DOHH2 (cell line): ENCODE measurements around the gene ZMAT3.
"Not testable (repeated sequence)": the region's sequence is repeated elsewhere in the genome, so short reads cannot be mapped to it uniquely, and the experiment has no call there.

Source experiments
- H3F3A ChIP-seq: fragments of 200-600 bp; sonication (generic), shearing (Covaris generic); 2 replicates; pipeline ENCODE4 v1.6.0; 2016; ENCODE audit warnings: antibody characterized with exemption, mild to moderate bottlenecking; ENCODE audit not compliant: control insufficient read depth, insufficient read depth
- H3K27ac ChIP-seq: fragments of 200-600 bp; sonication (generic); 2 replicates; pipeline ENCODE4 v1.5.1; 2014; ENCODE audit warnings: low read depth, mild to moderate bottlenecking, low read length, moderate library complexity
- H3K27me3 ChIP-seq: fragments of 200-600 bp; sonication (generic); 2 replicates; pipeline ENCODE4 v1.6.1; 2014; ENCODE audit warnings: mild to moderate bottlenecking, low read length, mixed read lengths; ENCODE audit not compliant: control insufficient read depth
- H3K36me3 ChIP-seq: fragments of 200-600 bp; sonication (generic); 2 replicates; pipeline ENCODE4 v1.6.1; 2014; ENCODE audit warnings: mild to moderate bottlenecking, low read length, moderate library complexity, mixed read lengths; ENCODE audit not compliant: control insufficient read depth
- H3K4me1 ChIP-seq: fragments of 200-600 bp; sonication (generic); 2 replicates; pipeline ENCODE4 v1.6.1; 2014; ENCODE audit warnings: mild to moderate bottlenecking, low read length, mixed read lengths; ENCODE audit not compliant: control insufficient read depth
- H3K4me2 ChIP-seq: fragments of 200-600 bp; sonication (generic); 2 replicates; pipeline ENCODE4 v1.6.0; 2014; ENCODE audit warnings: mild to moderate bottlenecking, low read length, moderate library complexity
- H3K4me3 ChIP-seq: fragments of 200-600 bp; sonication (generic); 2 replicates; pipeline ENCODE4 v1.5.1; 2014; ENCODE audit warnings: mild to moderate bottlenecking, low read length, mixed read lengths
- H3K79me2 ChIP-seq: fragments of 200-600 bp; sonication (generic); 2 replicates; pipeline ENCODE4 v1.6.1; 2014; ENCODE audit warnings: mild to moderate bottlenecking, low read length, mixed read lengths; ENCODE audit not compliant: control insufficient read depth
- H3K9me2 ChIP-seq: fragments of 200-600 bp; sonication (generic); replicated peaks from 2 replicates; pipeline ENCODE4 v1.6.1; 2014; ENCODE audit warnings: mild to moderate bottlenecking, low read length, mixed read lengths; ENCODE audit not compliant: control insufficient read depth
- H3K9me3 ChIP-seq: fragments of 200-600 bp; sonication (generic); 2 replicates; pipeline ENCODE4 v1.6.1; 2014; ENCODE audit warnings: antibody characterized with exemption, low read length, mixed read lengths; ENCODE audit not compliant: control insufficient read depth, insufficient read depth
- H4K20me1 ChIP-seq: fragments of 200-600 bp; sonication (generic); 2 replicates; pipeline ENCODE4 v1.6.0; 2014; ENCODE audit warnings: low read depth, mild to moderate bottlenecking, antibody characterized with exemption, low read length, moderate library complexity; ENCODE audit not compliant: control insufficient read depth, insufficient read depth
- EZH2phosphoT487 ChIP-seq: fragments of 200-600 bp; sonication (generic); IDR thresholded peaks from 2 replicates; pipeline ENCODE4 v1.6.1; 2017; ENCODE audit warnings: borderline replicate concordance, mild to moderate bottlenecking, antibody characterized with exemption, low read length, moderate library complexity, mixed read lengths
- TF ChIP-seq, protein P1 (sequence below): fragments of 200-600 bp; sonication (generic); IDR thresholded peaks from one replicate; pipeline ENCODE4 v1.5.1; 2014; ENCODE audit warnings: antibody characterized with exemption, mild to moderate bottlenecking, low read depth, low read length; ENCODE audit not compliant: poor library complexity, severe bottlenecking

ZMAT3 gene

DNA sequence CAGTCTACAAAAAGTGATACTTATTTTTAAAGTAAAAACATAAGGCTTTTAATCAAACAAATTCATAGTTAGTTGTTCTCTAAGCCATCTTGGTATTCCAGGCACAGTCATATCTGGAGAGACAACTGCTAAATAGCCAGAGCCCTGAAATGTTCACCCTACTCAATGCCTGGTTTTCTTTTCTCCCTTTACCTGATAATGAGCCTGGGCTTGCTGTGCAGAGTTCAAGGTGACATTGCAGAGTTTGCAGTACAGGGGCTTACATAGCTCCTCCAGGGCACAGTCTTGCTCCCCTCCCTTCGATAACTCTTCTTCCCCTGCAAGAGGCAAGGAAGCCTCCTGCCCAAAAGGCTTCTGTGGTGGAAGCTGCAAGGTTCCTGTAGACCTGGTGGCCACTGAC lies 4.3 kb downstream of the ZMAT3 start:
- no peak overlapping the region for H3K4me2 ChIP-seq
- no peak for TF ChIP-seq EZH2phosphoT487
- TF ChIP-seq, protein P1, sequence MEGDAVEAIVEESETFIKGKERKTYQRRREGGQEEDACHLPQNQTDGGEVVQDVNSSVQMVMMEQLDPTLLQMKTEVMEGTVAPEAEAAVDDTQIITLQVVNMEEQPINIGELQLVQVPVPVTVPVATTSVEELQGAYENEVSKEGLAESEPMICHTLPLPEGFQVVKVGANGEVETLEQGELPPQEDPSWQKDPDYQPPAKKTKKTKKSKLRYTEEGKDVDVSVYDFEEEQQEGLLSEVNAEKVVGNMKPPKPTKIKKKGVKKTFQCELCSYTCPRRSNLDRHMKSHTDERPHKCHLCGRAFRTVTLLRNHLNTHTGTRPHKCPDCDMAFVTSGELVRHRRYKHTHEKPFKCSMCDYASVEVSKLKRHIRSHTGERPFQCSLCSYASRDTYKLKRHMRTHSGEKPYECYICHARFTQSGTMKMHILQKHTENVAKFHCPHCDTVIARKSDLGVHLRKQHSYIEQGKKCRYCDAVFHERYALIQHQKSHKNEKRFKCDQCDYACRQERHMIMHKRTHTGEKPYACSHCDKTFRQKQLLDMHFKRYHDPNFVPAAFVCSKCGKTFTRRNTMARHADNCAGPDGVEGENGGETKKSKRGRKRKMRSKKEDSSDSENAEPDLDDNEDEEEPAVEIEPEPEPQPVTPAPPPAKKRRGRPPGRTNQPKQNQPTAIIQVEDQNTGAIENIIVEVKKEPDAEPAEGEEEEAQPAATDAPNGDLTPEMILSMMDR, result no peak
- peaks cover 47% of the 10 kb centered on the region for H3K36me3 ChIP-seq
- H3K4me3 ChIP-seq, result no peak overlapping the region
- H3K79me2 ChIP-seq, result peaks cover 78% of the 10 kb centered on the region
- H3K27me3 ChIP-seq, result no peaks in the 10 kb centered on the region
- no peaks in the 10 kb centered on the region for H3K9me3 ChIP-seq
- no peaks in the 10 kb centered on the region for H3K9me2 ChIP-seq
- no peaks in the 10 kb centered on the region for H4K20me1 ChIP-seq
- H3K4me1 ChIP-seq, result peaks cover 33% of the 10 kb centered on the region
- no peak overlapping the region for H3K27ac ChIP-seq
- 0 out of 2 replicates have a peak, but pooled peaks cover 6% of the 10 kb centered on the region for H3F3A ChIP-seq

DNA sequence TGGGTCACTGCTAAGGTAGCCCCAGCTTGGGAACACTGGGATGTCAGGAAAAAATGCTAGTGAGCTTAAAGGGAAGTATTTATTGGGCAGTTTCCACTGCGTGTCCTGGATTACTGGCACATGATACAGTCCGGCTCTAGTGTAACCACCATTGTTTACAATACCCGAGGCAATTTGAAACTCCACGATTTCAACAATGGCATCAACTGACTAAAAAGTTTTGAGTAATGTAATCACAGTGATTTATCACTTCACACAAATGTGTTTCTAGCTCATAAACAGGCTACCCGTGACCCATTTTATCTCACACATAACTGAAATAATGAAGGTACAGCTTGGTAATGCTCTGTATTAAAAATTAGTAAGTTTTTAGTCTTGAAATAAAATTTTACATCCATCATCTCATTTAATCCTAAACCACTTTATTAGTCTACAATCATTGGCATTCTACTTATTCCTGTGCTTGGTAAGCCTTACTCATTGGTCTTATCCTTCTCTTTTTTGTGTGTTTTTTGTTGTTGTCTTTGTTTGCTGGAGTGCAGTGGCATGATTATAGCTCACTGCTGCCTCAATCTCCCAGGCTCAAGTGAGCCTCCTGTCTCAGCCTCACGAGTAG lies 7.6 kb downstream of the ZMAT3 start:
- TF ChIP-seq, protein P1, result no peak
- no peak for TF ChIP-seq EZH2phosphoT487
- Histone ChIP-seq H4K20me1 (no peaks in the 10 kb centered on the region), H3K4me2 (no peak overlapping the region), H3K79me2 (peaks cover 74% of the 10 kb centered on the region), H3F3A (no peaks in the 10 kb centered on the region), H3K27ac (no peak overlapping the region), H3K4me1 (peaks cover 11% of the 10 kb centered on the region), H3K27me3 (no peaks in the 10 kb centered on the region), H3K36me3 (peaks cover 47% of the 10 kb centered on the region), H3K9me2 (no peaks in the 10 kb centered on the region), H3K9me3 (no peaks in the 10 kb centered on the region), H3K4me3 (no peak overlapping the region)

DNA sequence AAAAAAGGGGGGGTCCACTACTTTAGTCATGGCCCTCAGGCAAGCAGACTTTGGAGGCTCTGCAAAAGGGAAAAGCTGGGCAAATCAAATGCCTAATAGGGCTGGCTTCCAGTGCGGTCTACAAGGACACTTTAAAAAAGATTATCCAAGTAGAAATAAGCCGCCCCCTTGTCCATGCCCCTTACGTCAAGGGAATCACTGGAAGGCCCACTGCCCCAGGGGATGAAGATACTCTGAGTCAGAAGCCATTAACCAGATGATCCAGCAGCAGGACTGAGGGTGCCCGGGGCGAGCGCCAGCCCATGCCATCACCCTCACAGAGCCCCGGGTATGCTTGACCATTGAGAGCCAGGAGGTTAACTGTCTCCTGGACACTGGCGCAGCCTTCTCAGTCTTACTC lies 15.3 kb downstream of the ZMAT3 start:
- Histone ChIP-seq H3K4me3 (no peak overlapping the region), H3K79me2 (peaks cover 33% of the 10 kb centered on the region)
- TF ChIP-seq, protein P1, result no peak
- TF ChIP-seq EZH2phosphoT487, result no peak

DNA sequence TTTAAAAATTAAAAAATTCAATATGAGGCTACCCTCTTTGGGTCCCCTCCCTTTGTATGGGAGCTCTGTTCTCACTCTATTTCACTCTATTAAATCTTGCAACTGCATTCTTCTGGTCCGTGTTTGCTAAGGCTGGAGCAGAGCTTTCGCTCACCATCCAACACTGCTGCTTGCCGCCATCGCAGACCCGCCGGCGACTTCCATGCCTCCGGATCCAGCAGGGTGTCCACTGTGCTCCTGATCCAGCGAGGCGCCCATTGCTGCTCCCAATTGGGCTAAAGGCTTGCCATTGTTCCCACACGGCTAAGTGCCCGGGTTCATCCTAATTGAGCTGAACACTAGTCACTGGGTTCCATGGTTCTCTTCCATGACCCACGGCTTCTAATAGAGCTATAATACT lies 17.0 kb downstream of the ZMAT3 start:
- H3K4me3 ChIP-seq, H3K27me3 ChIP-seq, H3K36me3 ChIP-seq, H3K4me2 ChIP-seq, H3K9me2 ChIP-seq, H3K9me3 ChIP-seq, H4K20me1 ChIP-seq, H3K4me1 ChIP-seq, H3F3A ChIP-seq, H3K27ac ChIP-seq: not testable (repeated sequence)
- peaks cover 37% of the 10 kb centered on the region for H3K79me2 ChIP-seq

More for the DNA sequence above, 15.3 kb downstream of the ZMAT3 start:
- peaks cover 6% of the 10 kb centered on the region; the same call in 1 of the 2 replicates for H3K36me3 ChIP-seq
- no peak overlapping the region for H3K27ac ChIP-seq
- H3K9me2 ChIP-seq, result no peaks in the 10 kb centered on the region
- H3K4me1 ChIP-seq, result no peaks in the 10 kb centered on the region
- H3K9me3 ChIP-seq, result no peaks in the 10 kb centered on the region
- no peak overlapping the region for H3K4me2 ChIP-seq
- H3K27me3 ChIP-seq, result no peaks in the 10 kb centered on the region
- H3F3A ChIP-seq, result no peaks in the 10 kb centered on the region
- H4K20me1 ChIP-seq, result no peaks in the 10 kb centered on the region
